CD4-positive, alpha-beta memory T cell (primary cell): Measurements from ENCODE around the gene EFNA1. TPM values are rescaled to one million over a fixed set of nuclear protein-coding genes. Genes with fewer than 3 reads are reported as not detected.
A peak's percentile ranks its signal among the peaks of the same experiment; 100 is the strongest.

Experiments used
- CTCF ChIA-PET: fragments of 350-600 bp; sonication (Branson Sonifier 250); formaldehyde crosslinking; loops from one replicate; lab custom pipeline; 2021; ENCODE audit warnings: inconsistent platforms; ENCODE audit not compliant: partially characterized antibody; lab: Charles Lee
- POLR2A ChIA-PET: fragments of 350-600 bp; sonication (Branson Sonifier 250); formaldehyde crosslinking; loops from one replicate; lab custom pipeline; 2021; ENCODE audit not compliant: partially characterized antibody; lab: Charles Lee
- DNase-seq, 5 donors: peaks; one replicate each; pipeline versions ENCODE4 v3.0.0 to v3.0.0-alpha.2; 2020 to 2022; ENCODE audit warnings: mixed read lengths in 1 of 5
- H3K27ac ChIP-seq: one replicate; pipeline ENCODE4 v1.7.0; 2013; ENCODE audit warnings: low read depth, low read length
- H3K27me3 ChIP-seq: 2 replicates; pipeline ENCODE4 v1.7.0; 2013; ENCODE audit warnings: mild to moderate bottlenecking, low read length, moderate library complexity; ENCODE audit not compliant: insufficient read depth
- H3K36me3 ChIP-seq: 2 replicates; pipeline ENCODE4 v1.7.0; 2013; ENCODE audit warnings: mild to moderate bottlenecking, low read length, moderate library complexity; ENCODE audit not compliant: insufficient read depth
- H3K4me1 ChIP-seq: 2 replicates; pipeline ENCODE4 v1.7.0; 2013; ENCODE audit warnings: mild to moderate bottlenecking, low read length, moderate library complexity; ENCODE audit not compliant: insufficient read depth
- H3K4me3 ChIP-seq, 2 donors: one replicate each; pipeline ENCODE4 v1.7.0; 2013; ENCODE audit warnings: low read length in 2 of 2, mild to moderate bottlenecking in 1 of 2
- H3K9me3 ChIP-seq, 2 donors: one replicate each; pipeline ENCODE4 v1.7.0; 2013; ENCODE audit warnings: low read length in 2 of 2, control low read depth in 1 of 2; ENCODE audit not compliant: control insufficient read depth in 1 of 2
- H3K27ac Mint-ChIP-seq, 7 donors: one replicate each; pipeline ENCODE4 v1.8.0; 2020 to 2021; ENCODE audit warnings: mixed read lengths in 7 of 7, mild to moderate bottlenecking in 6 of 7, inconsistent platforms in 3 of 7, moderate library complexity in 3 of 7
- H3K27me3 Mint-ChIP-seq, 2 donors: one replicate each; pipeline ENCODE4 v1.8.0; 2020 to 2021; ENCODE audit warnings: mixed read lengths in 2 of 2
- H3K36me3 Mint-ChIP-seq, 2 donors: one replicate each; pipeline ENCODE4 v1.8.0; 2020 to 2021; ENCODE audit warnings: mixed read lengths in 2 of 2, inconsistent platforms in 1 of 2, mild to moderate bottlenecking in 1 of 2
- H3K4me1 Mint-ChIP-seq, 4 donors: one replicate each; pipeline ENCODE4 v1.8.0; 2020 to 2021; ENCODE audit warnings: mixed read lengths in 4 of 4, mild to moderate bottlenecking in 1 of 4
- H3K4me3 Mint-ChIP-seq, 8 donors: one replicate each; pipeline ENCODE4 v1.8.0; 2020 to 2021; ENCODE audit warnings: mixed read lengths in 8 of 8, mild to moderate bottlenecking in 7 of 8, moderate library complexity in 6 of 8, inconsistent platforms in 3 of 8
- H3K9me3 Mint-ChIP-seq, 8 donors: one replicate each; pipeline ENCODE4 v1.8.0; 2020 to 2021; ENCODE audit warnings: mixed read lengths in 8 of 8, mild to moderate bottlenecking in 5 of 8, inconsistent platforms in 3 of 8, moderate library complexity in 1 of 8
- intact Hi-C: fragments of 100-400 bp; cut with micrococcal nuclease; formaldehyde crosslinking; loops from one replicate; pipeline ENCODE4 v1.15.1; 2023
- polyA plus RNA-seq, 2 donors: library from polyadenylated mRNA; unstranded; fragments of 300-500 nt; fragmentation: Illumina TruSeq; gene quantifications; one replicate each; pipeline ENCODE4 v1.2.3, GENCODE V29; 2021
- total RNA-seq, 2 experiments: library from RNA; stranded (reverse); gene quantifications; one replicate each; pipeline ENCODE4 v1.2.3, GENCODE V29; 2021

EFNA1 gene
- total and polyA plus RNA-seq, 4 experiments from 2014 or later: 0.84 to 2.0 (median 1.6) TPM

- POLR2A ChIA-PET: interaction anchor here (0.7 to 2.8 kb wide), 9 partner anchors 9 to 145 kb away, joined by 3 to 25 read pairs (median 4); no protein-coding TSS in a partner anchor
- Mint-ChIP-seq H3K4me1 (peaks cover 24 to 47% (median 32%) of the 10 kb centered on the region in 4 donors), H3K4me3 (no peak overlapping the region), H3K27me3 (no peaks in the 10 kb centered on the region), H3K27ac (peak overlapping the region in 3 of 7 donors; percentile 8 to 79 (median 36)), H3K9me3 (no peaks in the 10 kb centered on the region), H3K36me3 (peaks cover 13 to 46% of the 10 kb centered on the region in 2 donors)
- Histone ChIP-seq H3K4me3 (no peak overlapping the region), H3K27me3 (no peaks in the 10 kb centered on the region), H3K27ac (no peak overlapping the region), H3K4me1 (peaks cover 39% of the 10 kb centered on the region), H3K9me3 (no peaks in the 10 kb centered on the region), H3K36me3 (peaks cover 23% of the 10 kb centered on the region)
- intact Hi-C loops: loop anchor here (10.0 kb wide), 1 partner anchor 147 kb away; the partner anchor contains the start of gene RUSC1
- DNase-seq: no peak
- CTCF ChIA-PET: interaction anchor here (0.5 to 9.9 kb wide), 13 partner anchors 9 to 412 kb away, joined by 3 to 145 read pairs (median 4); no protein-coding TSS in a partner anchor
Measured at GRCh38 chr1:155177192-155177917, 49.7 kb downstream of the EFNA1 start.

DNA sequence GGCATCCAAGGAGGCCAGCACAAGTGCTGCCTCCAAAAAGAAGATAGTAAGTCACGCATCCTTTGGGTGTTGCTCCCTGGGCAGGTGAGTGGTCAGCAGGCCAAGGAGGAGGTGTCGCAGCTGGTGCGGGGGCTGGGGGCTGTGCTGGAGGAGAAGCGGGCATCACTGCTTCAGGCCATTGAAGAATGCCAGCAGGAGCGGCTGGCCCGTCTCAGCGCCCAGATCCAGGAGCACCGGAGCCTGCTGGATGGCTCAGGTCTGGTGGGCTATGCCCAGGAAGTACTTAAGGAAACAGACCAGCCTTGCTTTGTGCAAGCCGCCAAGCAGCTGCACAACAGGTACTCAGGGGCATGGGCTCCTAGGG is 50.2 kb downstream of the EFNA1 start:
- Histone ChIP-seq H3K4me3 (no peak overlapping the region), H3K9me3 (no peaks in the 10 kb centered on the region), H3K27ac (no peak overlapping the region), H3K36me3 (peaks cover 23% of the 10 kb centered on the region), H3K4me1 (peaks cover 36% of the 10 kb centered on the region), H3K27me3 (no peaks in the 10 kb centered on the region)
- Mint-ChIP-seq H3K4me1 (peaks cover 22 to 43% (median 30%) of the 10 kb centered on the region in 4 donors), H3K27ac (peak overlapping the region in 1 of 7 donors; percentile 8), H3K9me3 (no peaks in the 10 kb centered on the region), H3K27me3 (no peaks in the 10 kb centered on the region), H3K36me3 (peaks cover 13 to 43% of the 10 kb centered on the region in 2 donors), H3K4me3 (no peak overlapping the region)
- intact Hi-C loops: loop anchor here (10.0 kb wide), 1 partner anchor 147 kb away; the partner anchor contains the start of gene RUSC1
- ChIA-PET CTCF (interaction anchor here (0.5 to 9.9 kb wide), 10 partner anchors 10 to 412 kb away, joined by 3 to 145 read pairs (median 4); no protein-coding TSS in a partner anchor), POLR2A (interaction anchor here (0.7 to 2.8 kb wide), 7 partner anchors 8 to 145 kb away, joined by 3 to 25 read pairs (median 4); no protein-coding TSS in a partner anchor)
- no peak for DNase-seq

DNA sequence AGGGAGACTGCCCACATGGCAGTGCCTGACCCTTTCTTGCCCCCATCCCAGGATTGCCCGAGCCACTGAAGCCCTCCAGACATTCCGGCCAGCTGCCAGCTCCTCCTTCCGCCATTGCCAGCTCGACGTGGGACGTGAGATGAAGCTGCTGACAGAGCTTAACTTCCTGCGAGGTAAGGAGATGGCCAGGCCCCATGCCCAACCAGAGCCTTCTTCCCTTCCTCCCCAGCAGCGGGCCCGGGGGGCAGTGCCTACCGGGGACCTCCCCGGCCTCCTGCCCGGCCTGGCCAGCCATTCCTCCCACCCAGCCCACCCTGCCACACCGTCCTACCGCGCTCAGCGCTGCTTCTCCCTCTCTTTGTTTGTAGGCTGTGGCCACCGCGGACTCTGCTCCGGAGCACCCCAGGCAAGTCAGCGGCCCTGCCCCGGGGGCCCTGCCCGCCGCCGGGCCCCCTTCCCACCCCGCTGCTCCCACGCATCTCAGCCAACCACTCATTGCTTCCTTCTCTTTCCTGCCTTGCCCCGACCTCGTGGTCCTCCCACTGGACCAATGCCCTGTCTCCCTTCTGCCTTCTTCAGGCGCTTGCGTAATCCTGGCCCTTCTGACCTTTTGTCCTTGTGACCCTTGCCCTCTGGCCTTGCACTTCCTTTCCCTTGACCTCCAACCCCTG is 50.9 kb downstream of the EFNA1 start:
- peaks cover 23% of the 10 kb centered on the region for H3K36me3 ChIP-seq
- POLR2A ChIA-PET: interaction anchor here (1.8 to 2.8 kb wide), 2 partner anchors 15 to 31 kb away, joined by 7 to 25 read pairs; no protein-coding TSS in a partner anchor
- no peak overlapping the region for H3K4me3 ChIP-seq
- H3K4me1 ChIP-seq: peaks cover 32% of the 10 kb centered on the region
- Mint-ChIP-seq H3K4me1 (peaks cover 18 to 37% (median 24%) of the 10 kb centered on the region in 4 donors), H3K36me3 (peaks cover 17 to 43% of the 10 kb centered on the region in 2 donors), H3K27ac (peak overlapping the region in 1 of 7 donors; percentile 12), H3K27me3 (no peaks in the 10 kb centered on the region), H3K4me3 (no peak overlapping the region), H3K9me3 (no peaks in the 10 kb centered on the region)
- intact Hi-C loops: loop anchor here (10.0 kb wide), 1 partner anchor 146 kb away; the partner anchor contains the start of gene RUSC1
- H3K27me3 ChIP-seq: no peaks in the 10 kb centered on the region
- H3K9me3 ChIP-seq: no peaks in the 10 kb centered on the region
- no peak for DNase-seq
- CTCF ChIA-PET: interaction anchor here (0.7 to 9.9 kb wide), 7 partner anchors 10 to 87 kb away, joined by 3 to 145 read pairs (median 8); partner anchors contain the start of gene THBS3
- H3K27ac ChIP-seq: no peak overlapping the region

- Mint-ChIP-seq H3K36me3 (peaks cover 17 to 42% of the 10 kb centered on the region in 2 donors), H3K9me3 (no peaks in the 10 kb centered on the region), H3K27me3 (no peaks in the 10 kb centered on the region), H3K4me1 (peaks cover 12 to 29% (median 18%) of the 10 kb centered on the region in 4 donors), H3K4me3 (no peak overlapping the region), H3K27ac (peak overlapping the region in 2 of 7 donors; percentile 12 to 64)
- Histone ChIP-seq H3K9me3 (no peaks in the 10 kb centered on the region), H3K4me3 (no peak overlapping the region), H3K36me3 (peaks cover 23% of the 10 kb centered on the region), H3K4me1 (peaks cover 29% of the 10 kb centered on the region), H3K27me3 (no peaks in the 10 kb centered on the region), H3K27ac (no peak overlapping the region)
- POLR2A ChIA-PET: interaction anchor here (2.8 kb wide), 1 partner anchor 14 kb away, joined by 25 read pairs; no protein-coding TSS in a partner anchor
- intact Hi-C loops: loop anchor here (10.0 kb wide), 1 partner anchor 145 kb away; the partner anchor contains the start of gene RUSC1
- CTCF ChIA-PET: interaction anchor here (1.3 to 9.9 kb wide), 3 partner anchors 14 to 23 kb away, joined by 3 to 145 read pairs (median 4); no protein-coding TSS in a partner anchor
- no peak for DNase-seq
Measured at GRCh38 chr1:155179112-155180031, 51.7 kb downstream of the EFNA1 start.

GRCh38 chr1:155181371-155182051 is 53.8 kb downstream of the EFNA1 start:
- Mint-ChIP-seq H3K9me3 (no peaks in the 10 kb centered on the region), H3K27ac (no peak overlapping the region), H3K36me3 (peaks cover 17 to 41% of the 10 kb centered on the region in 2 donors), H3K4me3 (no peak overlapping the region), H3K4me1 (peaks cover 3 to 9% (median 7%) of the 10 kb centered on the region in 4 donors), H3K27me3 (no peaks in the 10 kb centered on the region)
- intact Hi-C loops: no loop called here
- no peaks in the 10 kb centered on the region for H3K9me3 ChIP-seq
- ChIA-PET CTCF (interaction anchor here (1.6 to 1.8 kb wide), 2 partner anchors 12 to 20 kb away, joined by 4 to 7 read pairs; no protein-coding TSS in a partner anchor), POLR2A (interaction anchor here (1.4 kb wide), 1 partner anchor 11 kb away, joined by 3 read pairs; no protein-coding TSS in a partner anchor)
- peaks cover 8% of the 10 kb centered on the region for H3K4me1 ChIP-seq
- no peak overlapping the region for H3K4me3 ChIP-seq
- no peaks in the 10 kb centered on the region for H3K27me3 ChIP-seq
- H3K36me3 ChIP-seq: peaks cover 23% of the 10 kb centered on the region
- DNase-seq: no peak
- H3K27ac ChIP-seq: no peak overlapping the region

DNA sequence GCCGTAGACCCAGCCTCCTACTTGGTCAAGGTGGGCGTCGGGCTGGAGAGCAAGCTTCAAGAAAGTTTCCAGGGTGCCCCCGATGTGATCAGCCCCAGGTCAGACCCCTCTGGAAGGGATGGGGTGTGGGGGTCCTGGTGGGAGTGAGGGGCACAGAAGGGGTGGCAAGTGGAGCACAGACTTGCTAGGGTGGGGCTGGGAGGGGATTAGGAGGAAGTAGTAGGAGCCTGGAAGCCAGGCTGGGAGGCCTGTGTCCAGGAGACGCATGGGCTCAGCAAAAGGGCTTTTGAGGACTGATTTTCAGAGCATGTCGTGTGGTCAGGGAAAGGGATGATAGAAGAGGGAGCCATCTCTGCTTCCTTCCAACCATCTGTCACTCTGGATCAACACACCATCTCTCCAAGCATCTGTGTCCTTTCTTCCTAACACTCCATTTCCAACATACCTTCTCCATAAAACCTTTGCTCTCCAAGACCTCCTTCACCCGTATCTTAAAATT is 54.4 kb downstream of the EFNA1 start:
- H3K36me3 Mint-ChIP-seq: peaks cover 17 to 36% of the 10 kb centered on the region in 2 donors
- intact Hi-C loops: no loop called here
- Histone ChIP-seq H3K4me1 (peaks cover 2% of the 10 kb centered on the region), H3K9me3 (no peaks in the 10 kb centered on the region), H3K27me3 (no peaks in the 10 kb centered on the region), H3K36me3 (peaks cover 20% of the 10 kb centered on the region), H3K27ac (no peak overlapping the region), H3K4me3 (no peak overlapping the region)
- no peak for DNase-seq
- H3K9me3 Mint-ChIP-seq: no peaks in the 10 kb centered on the region
- H3K4me3 Mint-ChIP-seq: no peak overlapping the region
- H3K27me3 Mint-ChIP-seq: no peaks in the 10 kb centered on the region
- ChIA-PET CTCF (interaction anchor here (1.8 kb wide), 1 partner anchor 11 kb away, joined by 7 read pairs; no protein-coding TSS in a partner anchor), POLR2A (no interaction called here)
- H3K4me1 Mint-ChIP-seq: peaks cover 0 to 8% (median 2%) of the 10 kb centered on the region in 4 donors
- peak overlapping the region in 1 of 7 donors; percentile 22 for H3K27ac Mint-ChIP-seq
